ENCODE measurements around the gene TTC3.

DNA sequence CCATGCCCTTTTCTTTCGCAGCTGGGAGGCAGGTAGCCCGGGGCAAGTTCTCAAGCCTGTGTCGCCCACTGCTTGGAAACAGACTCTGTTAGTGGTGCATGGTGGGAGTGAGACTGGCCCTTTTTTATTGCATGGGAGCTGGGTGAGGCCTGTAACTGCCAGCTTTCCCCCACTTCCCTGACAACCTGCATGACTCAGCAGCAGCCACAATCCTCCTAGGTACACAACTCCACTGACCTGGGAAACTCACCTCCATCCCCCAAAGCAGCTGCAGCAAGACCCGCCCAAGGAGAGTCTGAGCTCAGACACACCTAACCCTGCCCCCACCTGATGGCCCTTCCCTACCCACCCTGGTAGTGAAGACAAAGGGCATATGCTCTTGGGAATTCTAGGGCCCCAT, 26.0 kb upstream of the TTC3 start:
- TF ChIP-seq, protein P1, sequence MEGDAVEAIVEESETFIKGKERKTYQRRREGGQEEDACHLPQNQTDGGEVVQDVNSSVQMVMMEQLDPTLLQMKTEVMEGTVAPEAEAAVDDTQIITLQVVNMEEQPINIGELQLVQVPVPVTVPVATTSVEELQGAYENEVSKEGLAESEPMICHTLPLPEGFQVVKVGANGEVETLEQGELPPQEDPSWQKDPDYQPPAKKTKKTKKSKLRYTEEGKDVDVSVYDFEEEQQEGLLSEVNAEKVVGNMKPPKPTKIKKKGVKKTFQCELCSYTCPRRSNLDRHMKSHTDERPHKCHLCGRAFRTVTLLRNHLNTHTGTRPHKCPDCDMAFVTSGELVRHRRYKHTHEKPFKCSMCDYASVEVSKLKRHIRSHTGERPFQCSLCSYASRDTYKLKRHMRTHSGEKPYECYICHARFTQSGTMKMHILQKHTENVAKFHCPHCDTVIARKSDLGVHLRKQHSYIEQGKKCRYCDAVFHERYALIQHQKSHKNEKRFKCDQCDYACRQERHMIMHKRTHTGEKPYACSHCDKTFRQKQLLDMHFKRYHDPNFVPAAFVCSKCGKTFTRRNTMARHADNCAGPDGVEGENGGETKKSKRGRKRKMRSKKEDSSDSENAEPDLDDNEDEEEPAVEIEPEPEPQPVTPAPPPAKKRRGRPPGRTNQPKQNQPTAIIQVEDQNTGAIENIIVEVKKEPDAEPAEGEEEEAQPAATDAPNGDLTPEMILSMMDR (IDR thresholded peaks at IDR 0.05) = no peak
- peak; percentile 68; the same call in 1 of the 2 replicates for TF ChIP-seq NFE2L1 (CRISPR knock-in tag; IDR thresholded peaks at IDR 0.05)
- no peak for TF ChIP-seq ZNF121 (CRISPR knock-in tag; IDR thresholded peaks at IDR 0.05)
- TF ChIP-seq, protein P2, sequence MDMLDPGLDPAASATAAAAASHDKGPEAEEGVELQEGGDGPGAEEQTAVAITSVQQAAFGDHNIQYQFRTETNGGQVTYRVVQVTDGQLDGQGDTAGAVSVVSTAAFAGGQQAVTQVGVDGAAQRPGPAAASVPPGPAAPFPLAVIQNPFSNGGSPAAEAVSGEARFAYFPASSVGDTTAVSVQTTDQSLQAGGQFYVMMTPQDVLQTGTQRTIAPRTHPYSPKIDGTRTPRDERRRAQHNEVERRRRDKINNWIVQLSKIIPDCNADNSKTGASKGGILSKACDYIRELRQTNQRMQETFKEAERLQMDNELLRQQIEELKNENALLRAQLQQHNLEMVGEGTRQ (CRISPR knock-in tag; IDR thresholded peaks at IDR 0.05) = no peak
- TF ChIP-seq, protein P3, sequence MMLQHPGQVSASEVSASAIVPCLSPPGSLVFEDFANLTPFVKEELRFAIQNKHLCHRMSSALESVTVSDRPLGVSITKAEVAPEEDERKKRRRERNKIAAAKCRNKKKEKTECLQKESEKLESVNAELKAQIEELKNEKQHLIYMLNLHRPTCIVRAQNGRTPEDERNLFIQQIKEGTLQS (CRISPR knock-in tag; conservative IDR thresholded peaks at IDR 0.05) = no peak
- TF ChIP-seq, protein P4, sequence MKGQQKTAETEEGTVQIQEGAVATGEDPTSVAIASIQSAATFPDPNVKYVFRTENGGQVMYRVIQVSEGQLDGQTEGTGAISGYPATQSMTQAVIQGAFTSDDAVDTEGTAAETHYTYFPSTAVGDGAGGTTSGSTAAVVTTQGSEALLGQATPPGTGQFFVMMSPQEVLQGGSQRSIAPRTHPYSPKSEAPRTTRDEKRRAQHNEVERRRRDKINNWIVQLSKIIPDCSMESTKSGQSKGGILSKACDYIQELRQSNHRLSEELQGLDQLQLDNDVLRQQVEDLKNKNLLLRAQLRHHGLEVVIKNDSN (CRISPR knock-in tag; IDR thresholded peaks at IDR 0.05) = no peak
- TF ChIP-seq, protein P5, sequence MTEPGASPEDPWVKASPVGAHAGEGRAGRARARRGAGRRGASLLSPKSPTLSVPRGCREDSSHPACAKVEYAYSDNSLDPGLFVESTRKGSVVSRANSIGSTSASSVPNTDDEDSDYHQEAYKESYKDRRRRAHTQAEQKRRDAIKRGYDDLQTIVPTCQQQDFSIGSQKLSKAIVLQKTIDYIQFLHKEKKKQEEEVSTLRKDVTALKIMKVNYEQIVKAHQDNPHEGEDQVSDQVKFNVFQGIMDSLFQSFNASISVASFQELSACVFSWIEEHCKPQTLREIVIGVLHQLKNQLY (CRISPR knock-in tag; IDR thresholded peaks at IDR 0.05) = no peak
- TF ChIP-seq MXD4 (CRISPR knock-in tag; IDR thresholded peaks at IDR 0.05; ENCODE audit: borderline replicate concordance) = no peak
- TF ChIP-seq ELF4 (CRISPR knock-in tag; IDR thresholded peaks at IDR 0.05; ENCODE audit: low read depth) = no peak
- TF ChIP-seq SP1 (CRISPR knock-in tag; conservative IDR thresholded peaks at IDR 0.05) = no peak
- TF ChIP-seq TCF7 (CRISPR knock-in tag; IDR thresholded peaks at IDR 0.05; ENCODE audit: low read depth) = no peak
- TF ChIP-seq, protein P6, sequence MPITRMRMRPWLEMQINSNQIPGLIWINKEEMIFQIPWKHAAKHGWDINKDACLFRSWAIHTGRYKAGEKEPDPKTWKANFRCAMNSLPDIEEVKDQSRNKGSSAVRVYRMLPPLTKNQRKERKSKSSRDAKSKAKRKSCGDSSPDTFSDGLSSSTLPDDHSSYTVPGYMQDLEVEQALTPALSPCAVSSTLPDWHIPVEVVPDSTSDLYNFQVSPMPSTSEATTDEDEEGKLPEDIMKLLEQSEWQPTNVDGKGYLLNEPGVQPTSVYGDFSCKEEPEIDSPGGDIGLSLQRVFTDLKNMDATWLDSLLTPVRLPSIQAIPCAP (CRISPR knock-in tag; IDR thresholded peaks at IDR 0.05) = no peak
- TF ChIP-seq, protein P7, sequence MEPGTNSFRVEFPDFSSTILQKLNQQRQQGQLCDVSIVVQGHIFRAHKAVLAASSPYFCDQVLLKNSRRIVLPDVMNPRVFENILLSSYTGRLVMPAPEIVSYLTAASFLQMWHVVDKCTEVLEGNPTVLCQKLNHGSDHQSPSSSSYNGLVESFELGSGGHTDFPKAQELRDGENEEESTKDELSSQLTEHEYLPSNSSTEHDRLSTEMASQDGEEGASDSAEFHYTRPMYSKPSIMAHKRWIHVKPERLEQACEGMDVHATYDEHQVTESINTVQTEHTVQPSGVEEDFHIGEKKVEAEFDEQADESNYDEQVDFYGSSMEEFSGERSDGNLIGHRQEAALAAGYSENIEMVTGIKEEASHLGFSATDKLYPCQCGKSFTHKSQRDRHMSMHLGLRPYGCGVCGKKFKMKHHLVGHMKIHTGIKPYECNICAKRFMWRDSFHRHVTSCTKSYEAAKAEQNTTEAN (CRISPR knock-in tag; IDR thresholded peaks at IDR 0.05) = no peak
- TF ChIP-seq, protein P8, sequence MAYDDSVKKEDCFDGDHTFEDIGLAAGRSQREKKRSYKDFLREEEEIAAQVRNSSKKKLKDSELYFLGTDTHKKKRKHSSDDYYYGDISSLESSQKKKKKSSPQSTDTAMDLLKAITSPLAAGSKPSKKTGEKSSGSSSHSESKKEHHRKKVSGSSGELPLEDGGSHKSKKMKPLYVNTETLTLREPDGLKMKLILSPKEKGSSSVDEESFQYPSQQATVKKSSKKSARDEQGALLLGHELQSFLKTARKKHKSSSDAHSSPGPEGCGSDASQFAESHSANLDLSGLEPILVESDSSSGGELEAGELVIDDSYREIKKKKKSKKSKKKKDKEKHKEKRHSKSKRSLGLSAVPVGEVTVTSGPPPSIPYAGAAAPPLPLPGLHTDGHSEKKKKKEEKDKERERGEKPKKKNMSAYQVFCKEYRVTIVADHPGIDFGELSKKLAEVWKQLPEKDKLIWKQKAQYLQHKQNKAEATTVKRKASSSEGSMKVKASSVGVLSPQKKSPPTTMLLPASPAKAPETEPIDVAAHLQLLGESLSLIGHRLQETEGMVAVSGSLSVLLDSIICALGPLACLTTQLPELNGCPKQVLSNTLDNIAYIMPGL (CRISPR knock-in tag; IDR thresholded peaks at IDR 0.05) = no peak

Measured in WTC11 (cell line).